HG02938 (cell line): ENCODE results near the gene TRAPPC5.

ENCODE experiments used
- ATAC-seq: cut with Tn5 transposase; IDR thresholded peaks from one replicate; pipeline ENCODE4 v1.9.1; 2021; ENCODE audit warnings: mild to moderate bottlenecking, moderate library complexity; ENCODE audit not compliant: unreplicated experiment

Gene TRAPPC5

DNA sequence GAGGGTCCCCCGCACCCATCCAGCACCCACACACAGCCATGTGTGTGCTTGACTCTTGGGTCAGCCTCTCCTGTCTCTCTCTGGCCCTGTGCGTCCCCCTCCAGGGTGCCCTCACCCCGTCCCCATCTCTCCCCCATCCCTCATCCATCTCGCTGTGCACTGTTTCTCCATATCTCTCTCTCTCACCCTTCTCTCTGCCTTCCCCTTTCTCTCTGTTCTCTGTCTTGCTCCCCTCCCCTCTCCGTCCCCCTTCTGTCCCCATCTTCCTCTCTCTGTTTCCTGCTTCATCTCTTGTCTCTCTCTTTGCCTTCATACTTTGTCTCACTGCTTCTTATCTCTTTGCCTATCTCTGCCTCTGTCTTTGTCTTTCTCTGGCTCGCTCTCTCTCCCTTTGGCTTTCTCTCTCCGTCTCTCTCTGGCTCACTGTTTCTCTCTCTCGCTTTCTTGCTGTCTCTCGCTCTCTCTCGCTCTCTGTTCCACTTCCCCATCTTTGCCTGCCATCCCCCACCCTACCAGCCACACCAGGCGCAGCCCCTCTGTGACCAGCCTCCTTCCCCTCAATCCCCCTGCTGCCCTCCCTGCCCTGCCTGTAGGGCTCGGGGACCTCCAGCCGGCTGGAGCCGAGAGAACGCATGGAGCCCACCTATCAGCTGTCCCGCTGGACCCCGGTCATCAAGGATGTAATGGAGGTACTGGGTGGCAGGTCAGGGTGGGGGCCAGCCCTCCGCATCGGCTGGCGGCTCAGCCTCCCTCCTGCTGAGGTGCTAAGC lies 34.8 kb upstream of the TRAPPC5 start:
- ATAC-seq: no peak

DNA sequence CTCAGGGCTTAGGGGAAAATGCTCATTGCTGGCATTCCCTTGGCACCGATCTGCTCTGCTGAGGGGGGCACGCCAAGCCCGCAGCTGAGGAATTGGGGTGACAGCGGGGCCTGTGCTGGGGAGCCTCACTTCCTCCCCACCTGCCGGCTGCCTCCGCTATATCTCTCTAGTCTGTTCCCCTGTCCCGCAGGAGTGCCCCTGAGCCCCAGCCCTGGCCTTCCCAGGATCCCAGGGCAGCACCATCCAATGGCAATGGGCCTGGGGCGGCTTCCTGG lies 34.3 kb upstream of the TRAPPC5 start:
- no peak for ATAC-seq

DNA sequence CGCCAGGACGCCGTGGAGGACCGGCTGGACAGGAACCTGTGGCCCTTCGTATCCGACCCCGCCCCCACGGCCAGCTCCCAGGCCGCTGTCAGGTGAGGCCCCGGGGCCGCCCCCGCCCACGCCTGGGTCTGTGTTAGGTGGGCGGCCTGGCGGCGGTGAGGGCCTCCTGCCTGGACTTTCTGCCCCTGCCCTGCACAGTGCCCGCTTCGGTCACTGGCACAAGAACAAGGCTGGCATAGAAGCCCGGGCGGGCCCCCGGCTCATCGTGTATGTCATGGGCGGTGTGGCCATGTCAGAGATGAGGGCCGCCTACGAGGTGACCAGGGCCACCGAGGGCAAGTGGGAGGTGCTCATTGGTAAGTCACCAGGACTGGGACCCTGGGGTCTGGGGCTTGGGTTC lies 33.5 kb upstream of the TRAPPC5 start:
- no peak for ATAC-seq

DNA sequence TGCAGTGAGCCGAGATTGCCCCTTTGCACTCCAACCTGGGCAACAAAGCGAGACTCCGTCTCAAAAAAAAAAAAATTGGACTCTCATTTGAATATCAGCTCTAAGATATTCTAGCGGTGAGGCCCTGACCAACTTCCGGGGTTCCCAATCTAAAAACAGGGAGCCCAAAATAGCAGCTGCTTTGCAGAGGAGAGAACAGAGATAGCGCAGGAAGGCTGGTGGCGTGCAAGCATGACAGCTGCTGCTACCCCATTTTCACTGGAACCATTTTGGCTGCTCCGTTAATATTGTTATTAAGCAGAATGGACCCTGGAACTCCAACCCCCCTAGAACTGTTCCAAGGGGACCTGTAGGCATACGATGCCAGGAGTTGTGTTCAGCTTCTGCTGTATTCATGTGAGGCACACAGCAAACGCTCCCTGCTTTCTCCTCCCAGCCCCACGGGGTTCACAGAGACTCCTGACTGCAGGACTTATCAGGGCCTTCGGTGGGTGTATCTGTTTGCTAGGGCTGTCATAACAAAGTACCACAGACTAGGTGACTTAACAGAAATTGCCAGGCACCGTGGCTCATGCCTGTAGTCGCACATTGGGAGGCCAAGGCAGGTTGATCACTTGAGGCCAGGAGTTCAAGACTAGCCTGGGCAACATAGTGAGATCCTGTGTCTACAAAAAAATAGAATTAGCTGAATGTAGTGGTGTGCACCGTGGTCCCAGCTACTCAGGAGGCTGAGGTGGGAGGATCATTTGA lies 32.2 kb upstream of the TRAPPC5 start:
- ATAC-seq: no peak

DNA sequence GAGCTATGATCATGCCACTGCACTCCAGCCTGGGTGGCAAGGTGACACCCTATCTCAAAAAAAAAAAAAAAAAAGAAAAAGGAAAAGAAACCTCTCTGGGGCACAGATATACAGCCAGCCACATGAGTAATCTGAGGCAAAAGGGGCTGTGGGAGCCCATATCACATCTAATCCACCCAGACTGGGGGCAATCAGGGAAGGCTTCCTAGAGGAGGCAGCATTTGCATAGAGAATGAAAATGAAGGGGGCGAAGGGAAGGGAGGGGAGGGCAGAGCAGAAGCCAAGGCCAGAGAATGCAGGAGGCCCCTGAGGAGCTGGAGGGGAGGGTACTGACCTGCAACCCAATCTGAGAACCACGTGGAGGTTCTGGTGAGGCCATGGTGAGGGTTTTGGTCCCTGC lies 30.5 kb upstream of the TRAPPC5 start:
- ATAC-seq: no peak

DNA sequence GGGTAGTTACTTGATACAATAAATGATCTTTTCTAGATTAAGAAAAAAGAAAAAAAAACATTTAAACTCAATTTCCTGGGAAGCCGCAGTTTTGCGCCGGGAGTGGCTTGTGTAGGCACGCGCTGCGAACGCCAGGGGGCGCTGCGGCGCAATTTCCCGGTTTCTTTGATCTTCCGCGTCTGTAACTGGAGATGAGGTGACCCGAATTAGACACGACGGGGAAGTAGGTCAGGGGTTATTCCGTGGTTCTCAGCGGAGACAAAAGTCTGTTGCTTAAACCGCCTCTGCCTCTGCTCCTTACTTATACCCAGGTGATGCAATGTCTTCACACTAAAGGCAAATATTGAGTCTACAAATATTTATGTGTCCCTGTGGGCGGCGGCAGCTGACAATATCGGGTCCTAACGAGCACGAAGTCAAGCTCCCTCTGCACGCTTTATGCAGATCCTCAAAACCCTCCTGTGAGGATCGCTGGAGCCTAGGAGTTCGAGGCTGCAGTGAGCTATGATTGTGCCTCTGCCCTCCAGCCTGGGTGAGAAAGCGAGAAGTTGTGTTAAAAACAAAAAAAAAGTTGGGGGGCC lies 28.5 kb upstream of the TRAPPC5 start:
- ATAC-seq: no peak

DNA sequence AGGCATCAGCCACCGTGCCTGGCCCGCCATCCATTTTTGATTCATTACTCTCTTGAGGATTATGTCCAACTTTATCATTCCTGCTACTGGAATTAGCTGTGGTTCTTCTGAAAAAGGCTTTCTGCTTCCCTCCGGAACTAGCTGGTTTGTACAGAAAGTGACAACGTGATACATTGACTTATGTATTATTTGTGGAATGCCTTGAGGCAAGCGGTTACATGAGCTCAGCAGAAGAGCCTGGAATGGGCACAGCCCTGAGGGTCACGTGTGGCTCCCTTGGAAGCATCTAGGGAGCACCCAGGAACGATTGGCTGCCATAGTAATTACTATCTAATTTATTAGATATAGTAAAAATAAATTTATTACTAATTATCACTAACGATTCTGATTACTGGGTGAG lies 26.2 kb upstream of the TRAPPC5 start:
- ATAC-seq: no peak

DNA sequence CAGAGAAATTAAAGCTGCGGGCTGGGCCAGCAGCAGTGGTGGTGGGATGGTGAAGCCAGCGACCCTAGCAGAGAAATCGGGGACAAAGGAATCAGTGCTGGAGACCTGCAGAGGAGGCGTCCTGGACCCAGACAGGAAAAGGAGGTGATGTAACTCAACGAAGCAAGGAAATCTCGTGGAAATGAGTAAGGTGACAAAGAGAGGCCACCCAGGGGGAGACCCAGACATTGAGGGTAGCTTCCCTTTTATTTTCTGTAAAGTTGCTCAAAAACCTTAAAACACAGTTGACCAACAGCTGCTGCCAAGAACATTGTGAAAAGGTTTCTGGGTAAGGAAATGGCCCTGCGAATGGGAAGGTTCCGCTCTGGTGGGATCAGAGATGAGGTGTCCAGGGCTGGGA lies 25.1 kb upstream of the TRAPPC5 start:
- ATAC-seq: no peak

DNA sequence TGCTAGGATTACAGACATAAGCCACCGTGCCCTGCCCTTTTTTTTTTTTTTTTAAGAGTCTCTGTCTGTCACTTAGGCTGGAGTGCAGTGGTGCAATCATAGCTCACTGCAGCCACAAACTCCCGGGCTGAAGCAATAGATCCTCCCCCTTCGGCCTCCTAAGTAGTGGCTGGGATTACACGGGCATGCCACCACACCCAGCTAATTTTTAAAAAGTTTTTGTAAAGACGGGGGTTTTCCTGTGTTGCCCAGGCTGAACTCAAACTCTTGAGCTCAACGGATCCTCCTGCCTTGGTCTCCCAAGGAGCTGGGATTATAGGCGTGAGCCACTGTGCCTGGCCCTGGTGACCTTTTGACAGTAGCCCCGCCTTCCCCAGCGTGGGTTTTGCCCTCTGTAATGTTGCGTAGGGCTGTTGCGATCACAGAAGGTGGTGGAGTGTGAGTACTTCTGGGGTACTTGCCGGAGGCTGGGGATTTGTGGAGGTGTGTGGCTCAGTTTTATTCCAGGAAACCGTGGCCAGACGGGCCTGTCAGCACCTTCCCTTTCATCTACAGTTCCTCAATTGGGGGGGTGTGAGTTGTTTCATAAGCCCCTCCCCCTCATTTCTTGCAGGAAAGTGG lies 23.4 kb upstream of the TRAPPC5 start:
- ATAC-seq: no peak

DNA sequence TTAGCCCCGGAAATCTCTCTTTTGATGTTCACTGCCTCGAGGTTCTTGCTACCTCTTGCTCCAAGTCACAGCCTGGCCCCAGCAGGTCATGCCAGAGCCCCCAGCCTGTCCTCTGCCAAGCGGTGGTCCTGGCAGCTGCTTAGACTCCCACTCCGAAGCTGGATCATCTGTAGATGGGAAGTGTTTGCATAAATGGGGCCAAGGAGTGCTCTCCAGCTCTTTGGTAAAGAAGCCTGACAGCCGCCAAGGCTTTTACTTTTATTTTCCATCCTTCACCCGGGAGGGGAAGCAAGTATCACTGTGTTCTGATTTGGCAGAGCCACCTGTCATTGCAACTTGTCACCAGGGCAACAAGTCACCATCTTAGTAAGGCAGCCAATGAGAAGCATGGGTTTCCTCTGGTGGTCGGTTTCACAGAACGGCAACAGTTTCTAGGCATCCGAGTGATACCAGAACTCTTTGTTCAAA lies 22.4 kb upstream of the TRAPPC5 start:
- ATAC-seq: peak; percentile 64

DNA sequence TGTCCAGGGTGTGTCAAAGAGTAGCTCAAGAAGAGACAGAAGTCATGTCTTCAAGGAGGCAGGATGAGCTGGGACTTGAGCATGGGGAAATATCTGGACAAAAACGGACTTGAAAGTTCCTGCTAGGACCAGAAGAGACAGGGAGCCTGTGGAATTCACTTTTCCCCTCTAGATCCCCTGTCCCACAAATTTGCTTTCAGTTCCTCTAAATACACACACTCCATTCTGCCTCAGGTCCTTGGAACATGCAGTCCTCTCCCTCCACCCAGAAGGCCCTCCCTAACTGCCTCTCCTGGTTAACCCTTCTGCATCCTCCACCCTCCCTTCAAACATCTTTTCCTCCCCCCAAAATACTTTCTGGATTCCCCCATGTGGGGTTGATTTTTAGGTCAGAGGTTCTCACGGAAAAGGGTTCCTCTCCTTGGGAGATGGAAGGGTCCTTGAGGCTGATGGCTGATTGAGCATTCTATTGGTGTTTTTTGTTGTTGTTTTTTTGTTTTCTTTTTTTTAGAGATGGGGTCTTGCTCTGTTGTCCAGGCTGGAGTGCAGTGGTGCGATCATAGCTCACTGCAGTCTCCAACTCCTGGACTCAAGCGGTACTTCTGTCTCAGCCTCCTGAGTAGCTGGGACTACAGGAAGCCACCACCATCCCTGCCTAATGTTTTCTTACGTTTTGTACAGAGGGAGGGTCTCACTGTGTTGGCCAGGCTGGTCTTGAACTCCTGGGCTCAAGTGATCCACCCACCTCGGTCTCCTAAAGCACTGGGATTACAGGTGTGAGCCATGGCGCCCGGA lies 18.7 kb upstream of the TRAPPC5 start:
- no peak for ATAC-seq

DNA sequence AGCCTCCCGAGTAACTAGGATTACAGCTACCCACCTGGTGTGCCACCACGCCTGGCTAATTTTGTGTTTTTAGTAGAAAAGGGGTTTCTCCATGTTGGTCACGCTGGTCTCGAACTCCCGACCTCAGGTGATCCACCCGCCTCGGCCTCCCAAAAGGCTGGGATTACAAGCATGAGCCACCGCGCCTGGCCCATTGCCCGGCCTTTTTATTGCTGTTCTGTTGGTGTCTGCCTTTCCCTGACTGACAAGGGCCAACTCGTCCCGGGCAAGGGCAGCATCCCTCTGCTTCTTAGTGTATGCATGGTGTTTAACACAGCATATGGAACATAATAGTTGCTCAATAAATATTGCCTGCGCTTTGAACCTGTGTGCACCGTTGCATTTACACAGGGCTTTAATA lies 18.0 kb upstream of the TRAPPC5 start:
- no peak for ATAC-seq

DNA sequence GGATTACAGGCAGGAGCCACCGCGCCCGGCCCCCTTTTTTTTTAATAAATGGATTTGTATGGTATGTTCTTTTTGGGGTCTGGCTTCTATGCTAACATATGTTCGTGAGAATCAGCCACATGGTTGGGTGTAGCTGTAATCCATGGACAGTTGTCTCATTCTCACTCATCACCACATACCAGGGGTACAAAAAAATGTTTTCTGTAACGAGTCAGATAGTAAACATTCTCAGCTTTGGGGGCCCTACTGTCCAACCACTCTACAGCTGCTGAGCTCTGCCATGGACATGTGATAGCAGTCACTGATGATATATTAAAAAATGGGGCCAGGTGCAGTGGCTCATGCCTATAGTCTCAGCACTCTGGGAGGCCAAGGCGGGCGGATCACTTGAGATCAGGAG lies 16.9 kb upstream of the TRAPPC5 start:
- ATAC-seq: no peak

DNA sequence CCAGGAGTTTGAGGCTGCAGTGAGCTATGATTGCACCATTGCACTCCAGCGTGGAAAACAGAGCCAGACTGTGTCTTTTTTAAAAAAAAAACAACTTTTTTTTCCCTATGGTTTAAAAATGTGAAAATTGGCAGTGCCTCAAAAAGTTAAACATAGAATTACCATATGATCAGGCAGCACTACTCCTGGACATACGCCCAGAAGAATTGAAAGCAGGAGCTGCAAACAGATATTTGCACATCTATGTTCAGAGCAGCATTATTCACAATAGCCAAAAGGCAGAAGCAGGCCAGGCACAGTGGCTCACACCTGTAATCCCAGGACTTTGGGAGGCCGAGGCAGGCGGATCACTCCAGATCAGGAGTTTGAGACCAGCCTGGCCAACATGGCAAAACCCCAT lies 15.6 kb upstream of the TRAPPC5 start:
- no peak for ATAC-seq

DNA sequence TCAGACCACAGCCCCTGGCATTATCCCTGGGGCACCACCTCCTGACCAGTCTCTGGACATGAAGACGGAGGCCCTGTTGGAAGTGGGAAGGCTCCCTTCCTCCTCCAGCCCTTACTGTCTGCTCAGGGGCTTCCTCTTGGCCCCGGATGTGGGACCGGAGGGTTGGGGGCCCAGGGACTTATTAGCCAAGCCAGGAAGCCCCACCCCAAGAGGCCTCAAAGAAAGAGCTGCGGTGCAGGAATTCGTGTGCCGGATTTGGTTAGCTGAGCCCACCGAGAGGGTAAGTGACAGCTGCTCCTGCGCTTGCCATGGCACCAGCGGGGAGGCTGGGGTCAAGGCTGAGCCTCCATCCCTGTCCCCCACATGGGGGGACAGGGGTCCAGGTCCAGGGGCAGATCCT lies 11.8 kb upstream of the TRAPPC5 start, which contains the start of gene RETN:
TSS of gene RETN (plus strand) at position 208 of the 400 bp plus-strand sequence. CDS start 278 bp downstream, outside the sequence.
- ATAC-seq: no peak

DNA sequence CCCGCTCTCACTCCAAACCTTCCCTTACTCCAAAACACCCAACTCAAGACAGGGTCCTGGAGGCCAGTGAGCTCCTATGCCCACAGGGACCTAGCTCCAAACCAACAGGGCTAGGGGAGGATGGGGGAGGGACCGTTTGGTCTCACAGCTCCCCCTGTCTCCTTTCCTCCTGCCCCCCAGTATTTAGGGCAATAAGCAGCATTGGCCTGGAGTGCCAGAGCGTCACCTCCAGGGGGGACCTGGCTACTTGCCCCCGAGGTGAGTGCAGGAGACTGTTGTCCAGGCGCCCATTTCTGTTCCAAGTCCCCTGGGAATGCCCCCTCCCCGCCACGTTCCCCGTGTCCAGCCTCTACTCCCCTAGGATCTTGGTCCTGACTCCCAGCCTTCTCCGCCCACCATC lies 11.0 kb upstream of the TRAPPC5 start:
- no peak for ATAC-seq

DNA sequence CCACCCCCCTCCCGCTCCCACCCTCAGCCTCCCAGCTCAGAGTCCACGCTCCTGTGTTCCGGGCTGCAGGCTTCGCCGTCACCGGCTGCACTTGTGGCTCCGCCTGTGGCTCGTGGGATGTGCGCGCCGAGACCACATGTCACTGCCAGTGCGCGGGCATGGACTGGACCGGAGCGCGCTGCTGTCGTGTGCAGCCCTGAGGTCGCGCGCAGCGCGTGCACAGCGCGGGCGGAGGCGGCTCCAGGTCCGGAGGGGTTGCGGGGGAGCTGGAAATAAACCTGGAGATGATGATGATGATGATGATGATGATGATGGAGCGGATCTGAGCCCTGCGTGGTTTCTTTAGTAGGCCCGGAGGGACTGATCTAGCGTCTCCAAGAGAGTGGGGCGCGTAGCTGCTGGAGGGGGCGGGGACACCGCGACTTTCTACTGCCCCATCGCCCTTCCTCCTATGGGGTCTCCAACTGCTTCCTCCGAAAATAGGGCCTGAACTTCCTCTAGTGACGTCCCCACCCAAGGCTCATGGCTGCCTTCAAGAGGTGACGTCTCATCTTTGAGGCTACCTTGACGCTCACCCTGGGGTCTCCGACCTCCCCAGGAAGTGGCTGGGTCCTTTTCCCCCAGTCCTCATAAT lies 10.4 kb upstream of the TRAPPC5 start:
- ATAC-seq: no peak

DNA sequence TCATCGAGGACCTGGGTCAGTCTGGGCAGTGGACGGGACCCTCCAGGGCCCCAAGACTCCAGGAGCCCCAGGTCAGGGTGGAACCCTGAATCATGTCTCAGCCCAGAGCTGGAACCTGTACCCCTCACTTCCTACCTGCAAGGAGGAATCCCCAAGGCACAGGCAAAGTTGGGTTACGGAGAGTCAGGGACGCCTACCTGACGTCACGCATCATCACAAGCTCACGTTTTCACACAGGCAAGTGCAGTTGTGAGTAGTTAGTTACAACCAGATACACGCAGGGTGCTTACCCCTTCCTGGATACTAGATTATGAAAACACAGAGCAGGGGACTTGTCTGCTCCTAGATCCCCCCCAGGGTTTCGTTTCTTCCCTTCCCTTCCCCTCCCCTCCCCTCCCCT lies 9.8 kb upstream of the TRAPPC5 start:
- no peak for ATAC-seq

DNA sequence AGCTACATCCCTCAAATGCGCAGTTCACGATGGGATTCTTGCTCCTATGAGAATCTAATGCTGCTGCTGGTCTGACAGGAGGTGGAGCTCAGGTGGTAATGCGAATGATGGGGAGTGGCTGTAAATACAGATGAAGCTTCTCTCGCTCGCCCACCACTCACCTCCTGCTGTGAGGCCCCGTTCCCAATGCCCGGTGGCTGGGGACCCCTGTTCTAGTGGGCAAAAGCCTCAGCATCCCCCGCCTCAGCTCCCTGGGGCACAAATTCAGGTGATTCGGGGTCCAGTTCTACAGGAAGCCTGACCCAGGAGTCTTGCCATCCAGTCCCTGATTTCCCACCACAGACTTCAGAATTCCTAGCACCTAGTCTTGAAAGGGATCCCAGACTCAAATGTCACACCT lies 8.1 kb upstream of the TRAPPC5 start:
- no peak for ATAC-seq
